H1 (cell line): Measurements from ENCODE around the gene FARSB. TPM values are rescaled to one million over a fixed set of nuclear protein-coding genes. Genes with fewer than 3 reads are reported as not detected.

Experiments used
- CTCF ChIA-PET: fragments of 300-600 bp; sonication (Branson Sonifier 250); formaldehyde crosslinking; loops from one replicate; lab custom pipeline; 2021; ENCODE audit not compliant: partially characterized antibody; lab: Charles Lee
- POLR2A ChIA-PET: fragments of 300-600 bp; sonication (Branson Sonifier 250); formaldehyde crosslinking; loops from one replicate; lab custom pipeline; 2021; ENCODE audit warnings: inconsistent platforms; ENCODE audit not compliant: partially characterized antibody; lab: Charles Lee
- DNase-seq, 2 experiments: peaks; one replicate each; pipeline versions ENCODE4 v3.0.0 to v3.0.0-alpha.2; 2010 to 2022; ENCODE audit warnings: low spot score in 2 of 2, low read depth in 1 of 2, mixed read lengths in 1 of 2
- FAIRE-seq: peaks from 2 replicates; lab custom pipeline; 2011; peaks lifted over from hg19 to GRCh38; lab: Jason Lieb, UNC
- H2AFZ ChIP-seq: 2 replicates; pipeline ENCODE4 v1.8.1; 2012; ENCODE audit warnings: low read length, inconsistent platforms
- H2AK5ac ChIP-seq: 2 replicates; pipeline ENCODE4 v1.6.1; 2013; ENCODE audit warnings: low read depth, low read length
- H2BK120ac ChIP-seq: replicated peaks from 2 replicates; pipeline ENCODE3; 2013; ENCODE audit warnings: low read depth, low read length, inconsistent platforms
- H2BK12ac ChIP-seq: 2 replicates; pipeline ENCODE4 v1.6.1; 2013; ENCODE audit warnings: low read depth, low read length
- H2BK15ac ChIP-seq: 2 replicates; pipeline ENCODE4 v1.6.1; 2013; ENCODE audit warnings: low read length
- H2BK20ac ChIP-seq: 2 replicates; pipeline ENCODE4 v1.6.1; 2013; ENCODE audit warnings: low read length
- H2BK5ac ChIP-seq: 2 replicates; pipeline ENCODE4 v1.6.1; 2013; ENCODE audit warnings: low read depth, low read length
- H3K14ac ChIP-seq: 2 replicates; pipeline ENCODE4 v1.6.1; 2013; ENCODE audit warnings: inconsistent platforms; ENCODE audit not compliant: insufficient read length
- H3K18ac ChIP-seq: 2 replicates; pipeline ENCODE4 v1.6.1; 2013; ENCODE audit warnings: low read length; ENCODE audit errors: extremely low read depth
- H3K23ac ChIP-seq: 2 replicates; pipeline ENCODE4 v1.6.1; 2013; ENCODE audit warnings: inconsistent platforms; ENCODE audit not compliant: insufficient read length
- H3K23me2 ChIP-seq: 2 replicates; pipeline ENCODE4 v1.6.1; 2013; ENCODE audit warnings: low read depth, low read length
- H3K27ac ChIP-seq: 2 replicates; pipeline ENCODE4 v1.6.1; 2011; ENCODE audit warnings: low read depth, low read length, inconsistent platforms
- H3K27me3 ChIP-seq, 4 experiments: replicated peaks in 1 of 4; 1 replicate in 1 of 4; 2 replicates in 3 of 4; pipeline versions ENCODE4 v1.6.1 to v1.8.1; 2011 to 2013; ENCODE audit warnings: low read length in 3 of 4, mild to moderate bottlenecking in 3 of 4, inconsistent platforms in 2 of 4, mixed read lengths in 2 of 4, moderate library complexity in 1 of 4; ENCODE audit not compliant: control insufficient read depth in 3 of 4, insufficient read depth in 3 of 4; ENCODE audit errors: extremely low read depth in 1 of 4
- H3K36me3 ChIP-seq, 4 experiments: 2 replicates each; pipeline versions ENCODE4 v1.6.1 to v1.8.1; 2011 to 2013; ENCODE audit warnings: mild to moderate bottlenecking in 4 of 4, low read length in 3 of 4, moderate library complexity in 2 of 4, control low read depth in 1 of 4, inconsistent platforms in 1 of 4; ENCODE audit not compliant: insufficient read depth in 4 of 4, control insufficient read depth in 2 of 4
- H3K4ac ChIP-seq: replicated peaks from 2 replicates; pipeline ENCODE3; 2013; ENCODE audit warnings: low read length, low read depth, mixed read lengths, inconsistent platforms; ENCODE audit not compliant: insufficient read length
- H3K4me1 ChIP-seq, 4 experiments: replicated peaks in 1 of 4; 1 replicate in 1 of 4; 2 replicates in 3 of 4; pipeline versions ENCODE4 v1.6.1 to v1.8.1; 2011 to 2013; ENCODE audit warnings: low read length in 3 of 4, inconsistent platforms in 2 of 4, mixed read lengths in 1 of 4; ENCODE audit not compliant: insufficient read depth in 4 of 4, control insufficient read depth in 3 of 4
- H3K4me2 ChIP-seq, 2 experiments: 2 replicates each; pipeline versions ENCODE4 v1.6.1 to v1.8.1; 2011 to 2013; ENCODE audit warnings: low read depth in 2 of 2, low read length in 2 of 2, control low read depth in 1 of 2, inconsistent platforms in 1 of 2, mild to moderate bottlenecking in 1 of 2; ENCODE audit not compliant: insufficient read depth in 1 of 2
- H3K4me3 ChIP-seq, 4 experiments: fragments of 200-600, 300-600 bp in 1 of 4; sonication (generic), shearing (Covaris generic), sonication (Bioruptor Twin) in 1 of 4; 2 replicates each; pipeline versions ENCODE4 v1.5.1 to v1.8.1; 2011 to 2016; ENCODE audit warnings: low read length in 4 of 4, low read depth in 3 of 4, control low read depth in 2 of 4, inconsistent platforms in 2 of 4, mild to moderate bottlenecking in 2 of 4, mixed read lengths in 1 of 4, moderate library complexity in 1 of 4; ENCODE audit not compliant: insufficient read depth in 2 of 4; ENCODE audit errors: extremely low read depth in 1 of 4
- H3K56ac ChIP-seq: replicated peaks from 2 replicates; pipeline ENCODE3; 2013; ENCODE audit warnings: low read depth, mild to moderate bottlenecking, mixed read lengths, low read length, inconsistent platforms; ENCODE audit not compliant: insufficient read length
- H3K79me1 ChIP-seq: 2 replicates; pipeline ENCODE4 v1.6.1; 2013; ENCODE audit warnings: low read depth, low read length, control low read depth
- H3K79me2 ChIP-seq, 2 experiments: 2 replicates each; pipeline versions ENCODE4 v1.6.1 to v1.8.1; 2012 to 2013; ENCODE audit warnings: low read length in 2 of 2, mild to moderate bottlenecking in 2 of 2, inconsistent platforms in 1 of 2; ENCODE audit not compliant: insufficient read depth in 2 of 2, control insufficient read depth in 1 of 2
- H3K9ac ChIP-seq, 4 experiments: replicated peaks in 1 of 4; 1 replicate in 1 of 4; 2 replicates in 3 of 4; pipeline versions ENCODE4 v1.6.1 to v1.8.1; 2011 to 2013; ENCODE audit warnings: low read depth in 3 of 4, low read length in 3 of 4, control low read depth in 2 of 4, mild to moderate bottlenecking in 2 of 4, moderate library complexity in 2 of 4, inconsistent platforms in 1 of 4; ENCODE audit errors: extremely low read depth in 1 of 4
- H3K9me3 ChIP-seq, 2 experiments: 2 replicates each; pipeline versions ENCODE4 v1.6.1 to v1.8.1; 2012 to 2013; ENCODE audit warnings: mild to moderate bottlenecking in 2 of 2, moderate library complexity in 2 of 2, control low read depth in 1 of 2, inconsistent platforms in 1 of 2, low read depth in 1 of 2, low read length in 1 of 2, mixed read lengths in 1 of 2; ENCODE audit not compliant: insufficient read depth in 2 of 2
- H4K20me1 ChIP-seq, 2 experiments: replicated peaks in 1 of 2; 2 replicates each; pipeline versions ENCODE3 to v1.8.1; 2011 to 2013; ENCODE audit warnings: inconsistent platforms in 2 of 2, low read length in 2 of 2, mild to moderate bottlenecking in 1 of 2; ENCODE audit not compliant: insufficient read depth in 2 of 2, control insufficient read depth in 1 of 2
- H4K5ac ChIP-seq: 2 replicates; pipeline ENCODE4 v1.6.1; 2013; ENCODE audit warnings: low read length, low read depth, mixed read lengths, inconsistent platforms; ENCODE audit not compliant: insufficient read length
- H4K8ac ChIP-seq: 2 replicates; pipeline ENCODE4 v1.8.0; 2013; ENCODE audit warnings: mild to moderate bottlenecking, moderate library complexity, low read length, inconsistent platforms; ENCODE audit not compliant: insufficient read depth; ENCODE audit errors: extremely low read depth
- H4K91ac ChIP-seq: replicated peaks from 2 replicates; pipeline ENCODE3; 2013; ENCODE audit warnings: low read length, mixed read lengths, inconsistent platforms; ENCODE audit not compliant: insufficient read length
- BCL11A ChIP-seq, 2 experiments: IDR thresholded peaks; one replicate each; pipeline ENCODE4 v1.6.1; 2011; ENCODE audit warnings: low read depth in 2 of 2, low read length in 2 of 2, mild to moderate bottlenecking in 2 of 2
- CHD2 ChIP-seq: IDR thresholded peaks from 2 replicates; pipeline ENCODE4 v1.6.1; 2012; ENCODE audit warnings: low read length, improper control_type of control experiment
- GABPA ChIP-seq: IDR thresholded peaks from 2 replicates; pipeline ENCODE4 v1.6.1; 2011; ENCODE audit warnings: mild to moderate bottlenecking, low read length, moderate library complexity, borderline replicate concordance; ENCODE audit not compliant: insufficient read depth
- HDAC2 ChIP-seq, 2 experiments: fragments of 300-600 bp in 1 of 2; sonication (generic) in 1 of 2; IDR thresholded peaks; 2 replicates each; pipeline ENCODE4 v1.6.1; 2011 to 2012; ENCODE audit warnings: low read depth in 2 of 2, low read length in 2 of 2, mild to moderate bottlenecking in 2 of 2, moderate library complexity in 2 of 2, borderline replicate concordance in 1 of 2, inconsistent platforms in 1 of 2
- KDM1A ChIP-seq: fragments of 200-600, 300-600 bp; sonication (generic); IDR thresholded peaks from 2 replicates; pipeline ENCODE4 v1.7.1; 2016; ENCODE audit warnings: mild to moderate bottlenecking, low read length, borderline replicate concordance
- NANOG ChIP-seq: IDR thresholded peaks from 2 replicates; pipeline ENCODE4 v1.6.1; 2011; ENCODE audit warnings: low read length, low read depth, mild to moderate bottlenecking, inconsistent platforms; ENCODE audit not compliant: insufficient read depth, poor library complexity, severe bottlenecking
- POLR2A ChIP-seq, 2 experiments: IDR thresholded peaks; 1 replicate in 1 of 2; 2 replicates in 1 of 2; pipeline ENCODE4 v1.6.1; 2011; ENCODE audit warnings: low read depth in 2 of 2, low read length in 2 of 2, mild to moderate bottlenecking in 2 of 2; ENCODE audit errors: control extremely low read depth in 1 of 2
- POLR2AphosphoS5 ChIP-seq: IDR thresholded peaks from 2 replicates; pipeline ENCODE4 v1.6.1; 2011; ENCODE audit warnings: low read depth, low read length
- RXRA ChIP-seq: IDR thresholded peaks from 2 replicates; pipeline ENCODE4 v1.6.1; 2011; ENCODE audit warnings: low read depth, mild to moderate bottlenecking, low read length, moderate library complexity; ENCODE audit not compliant: insufficient read depth
- SIRT6 ChIP-seq: IDR thresholded peaks from one replicate; pipeline ENCODE4 v1.7.1; 2012; ENCODE audit warnings: low read length, inconsistent platforms
- SIX5 ChIP-seq: IDR thresholded peaks from 2 replicates; pipeline ENCODE4 v1.6.1; 2011; ENCODE audit warnings: mild to moderate bottlenecking, low read depth, low read length
- TAF7 ChIP-seq: optimal IDR thresholded peaks from 2 replicates; pipeline ENCODE3; 2011; ENCODE audit warnings: low read depth, mild to moderate bottlenecking, inconsistent platforms, low read length, moderate library complexity, borderline replicate concordance
- ZNF274 ChIP-seq: IDR thresholded peaks from 2 replicates; pipeline ENCODE4 v1.7.0; 2012; ENCODE audit warnings: low read length, borderline replicate concordance; ENCODE audit errors: extremely low read depth
- WGBS, 2 experiments: shearing (Covaris generic) in 1 of 2; methylation state at CpG; one replicate each; pipeline versions ENCODE4 v1.1.6 to v1.1.7; 2013 to 2015; ENCODE audit warnings: low lambda C conversion rate in 2 of 2, mixed read lengths in 2 of 2, inconsistent platforms in 1 of 2, low coverage in 1 of 2, missing lambda C conversion rate in 1 of 2; ENCODE audit not compliant: insufficient replicate concordance in 2 of 2, insufficient coverage in 1 of 2, insufficient read length in 1 of 2; ENCODE audit errors: extremely low coverage in 1 of 2, missing lambda C conversion rate in 1 of 2; 5-methylcytosine and 5-hydroxymethylcytosine counted together
- polyA plus RNA-seq, 7 experiments: library from polyadenylated mRNA; depleted of rRNA in 3 of 7; stranded (reverse) in 5 of 7; unstranded in 2 of 7; fragments of >200 nt in 5 of 7; fragments of 200-250 nt in 2 of 7; gene quantifications; 1 replicate in 5 of 7; 2 replicates in 1 of 7; 4 replicates in 1 of 7; pipeline versions ENCODE4 v1.2.1 to v1.2.3, GENCODE V29; 2011 to 2013; ENCODE audit warnings: missing spikeins in 2 of 7, mixed read lengths in 2 of 7
- total RNA-seq: library from RNA; stranded (reverse); fragmentation: NEBNext Ultra II Directional; extraction: Animal tissue kit (Norgen Biotek cat#: 25700); gene quantifications from 2 replicates; pipeline ENCODE4 v1.2.1, GENCODE V29; 2021

Gene FARSB
- total and polyA plus RNA-seq, 2 of the 8 experiments (the other 6 are each of a cell fraction or from before 2014, with no cell fraction given): 21.0 to 37.9 TPM

DNA sequence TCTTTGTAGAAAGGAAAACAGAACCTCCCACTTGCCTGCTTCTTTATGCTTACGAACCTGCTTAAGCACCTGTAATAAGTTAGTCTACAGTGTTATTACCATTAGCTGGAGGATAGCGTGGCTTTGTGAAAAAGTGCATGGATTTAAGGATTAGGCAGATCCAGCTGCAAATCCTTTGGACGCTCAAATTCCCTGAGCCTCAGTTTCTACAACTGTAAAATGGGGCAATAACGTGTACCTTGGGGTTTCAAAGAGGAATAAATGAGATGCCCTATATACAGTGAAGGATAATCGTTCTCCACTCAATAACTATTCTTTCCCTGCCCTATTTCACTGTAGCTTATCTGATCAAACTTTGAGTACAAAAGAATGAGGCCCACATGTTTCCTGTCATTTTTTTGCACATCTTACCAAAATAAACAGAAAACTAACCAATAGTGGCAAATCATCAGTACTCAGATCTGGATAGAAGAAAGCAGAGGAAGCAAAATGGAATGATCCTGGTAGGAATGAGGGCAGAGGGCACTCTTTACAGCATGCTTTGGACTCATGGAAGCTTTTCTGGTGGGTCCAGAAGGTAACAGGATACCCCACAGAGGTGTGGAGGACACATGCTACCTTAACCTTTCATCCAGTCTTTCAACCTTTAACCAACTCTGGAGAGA, 30.3 kb upstream of the FARSB start:
- Histone ChIP-seq H3K9ac (no peak overlapping the region), H2BK20ac (no peak overlapping the region), H3K23me2 (no peaks in the 10 kb centered on the region), H3K14ac (no peak overlapping the region), H3K9me3 (no peaks in the 10 kb centered on the region), H4K8ac (no peak overlapping the region), H2BK12ac (no peak overlapping the region), H4K91ac (no peak overlapping the region), H3K27me3 (no peaks in the 10 kb centered on the region), H2BK5ac (no peak overlapping the region), H2AK5ac (no peak overlapping the region), H3K4ac (no peak overlapping the region), H3K4me1 (no peaks in the 10 kb centered on the region), H3K27ac (no peak overlapping the region), H3K36me3 (no peaks in the 10 kb centered on the region), H4K20me1 (no peaks in the 10 kb centered on the region), H2BK15ac (no peak overlapping the region), H3K79me1 (no peaks in the 10 kb centered on the region), H3K4me3 (no peak overlapping the region), H3K4me2 (no peak overlapping the region), H2BK120ac (no peak overlapping the region), H3K18ac (no peak overlapping the region), H2AFZ (no peak overlapping the region), H3K56ac (no peak overlapping the region), H3K79me2 (no peaks in the 10 kb centered on the region), H3K23ac (no peak overlapping the region), H4K5ac (no peak overlapping the region)
- FAIRE-seq (no peak), DNase-seq (no peak)
- ChIA-PET POLR2A (no interaction called here), CTCF (interaction anchor here (1.2 to 10.6 kb wide), 7 partner anchors 10 to 253 kb away, joined by 3 to 124 read pairs (median 6); no protein-coding TSS in a partner anchor)
- 78% methylated on average over 5 of the region's 5 CpGs; no CpG with 5 or more reads in 1 of the 2 experiments for WGBS, 2 experiments
- TF ChIP-seq GABPA: no peak
- no peak for TF ChIP-seq RXRA
- no peak for TF ChIP-seq CHD2
- TF ChIP-seq BCL11A (IDR thresholded peaks at IDR 0.05; ENCODE audit: low read depth in 2 of 2, low read length in 2 of 2): no peak
- TF ChIP-seq HDAC2 (IDR thresholded peaks at IDR 0.05; ENCODE audit: borderline replicate concordance in 1 of 2, low read depth in 2 of 2, low read length in 2 of 2): no peak
- TF ChIP-seq NANOG: no peak
- no peak for TF ChIP-seq SIRT6
- no peak for TF ChIP-seq TAF7
- TF ChIP-seq POLR2A (IDR thresholded peaks at IDR 0.05; ENCODE audit: control extremely low read depth in 1 of 2, low read depth in 2 of 2, low read length in 2 of 2): no peak
- no peak for TF ChIP-seq KDM1A
- no peak for TF ChIP-seq ZNF274
- TF ChIP-seq SIX5: no peak
- no peak for TF ChIP-seq POLR2AphosphoS5
